Keratinocyte (primary cell): ENCODE data around the gene MIR17HG. TPM values are rescaled to one million over a fixed set of nuclear protein-coding genes. Genes with fewer than 3 reads are reported as not detected.

ENCODE experiments used
- DNase-seq: peaks from one replicate; pipeline ENCODE4 v3.0.0-alpha.2; 2011; ENCODE audit warnings: low read depth, missing footprints, low spot score
- FAIRE-seq: peaks from 2 replicates; lab custom pipeline; 2011; peaks lifted over from hg19 to GRCh38; lab: Jason Lieb, UNC
- H2AFZ ChIP-seq: 2 replicates; pipeline ENCODE4 v1.6.0; 2012; ENCODE audit warnings: low read length, control low read depth, inconsistent platforms; ENCODE audit not compliant: control insufficient read depth
- H3K27ac ChIP-seq: 2 replicates; pipeline ENCODE4 v1.5.1; 2011; ENCODE audit warnings: low read length; ENCODE audit not compliant: control insufficient read depth, insufficient read depth
- H3K27me3 ChIP-seq: 3 replicates; pipeline ENCODE4 v1.6.0; 2011; ENCODE audit warnings: low read length; ENCODE audit not compliant: control insufficient read depth, insufficient read depth; ENCODE audit errors: extremely low read depth
- H3K36me3 ChIP-seq, 2 experiments: 2 replicates in 1 of 2; 3 replicates in 1 of 2; pipeline ENCODE4 v1.5.1; 2011; ENCODE audit warnings: low read length in 2 of 2, mild to moderate bottlenecking in 1 of 2; ENCODE audit not compliant: control insufficient read depth in 2 of 2, insufficient read depth in 2 of 2; ENCODE audit errors: extremely low read depth in 1 of 2
- H3K4me1 ChIP-seq: 3 replicates; pipeline ENCODE4 v1.5.1; 2011; ENCODE audit warnings: low read length; ENCODE audit not compliant: control insufficient read depth, insufficient read depth; ENCODE audit errors: extremely low read depth
- H3K4me2 ChIP-seq: 3 replicates; pipeline ENCODE4 v1.6.0; 2011; ENCODE audit warnings: low read depth, low read length; ENCODE audit not compliant: control insufficient read depth, insufficient read depth; ENCODE audit errors: extremely low read depth
- H3K4me3 ChIP-seq, 3 experiments: fragments of 200-600 bp in 1 of 3; sonication (generic) in 1 of 3; 2 replicates in 2 of 3; 3 replicates in 1 of 3; pipeline ENCODE4 v1.5.1; 2011 to 2016; ENCODE audit warnings: low read length in 3 of 3, mild to moderate bottlenecking in 3 of 3, control low read depth in 2 of 3, inconsistent platforms in 1 of 3, low read depth in 1 of 3, mixed read lengths in 1 of 3, mixed run types in 1 of 3, moderate library complexity in 1 of 3; ENCODE audit not compliant: control insufficient read depth in 2 of 3, insufficient read depth in 2 of 3; ENCODE audit errors: extremely low read depth in 1 of 3
- H3K79me2 ChIP-seq: 2 replicates; pipeline ENCODE4 v1.6.0; 2012; ENCODE audit warnings: low read length; ENCODE audit not compliant: control insufficient read depth, insufficient read depth
- H3K9ac ChIP-seq: 3 replicates; pipeline ENCODE4 v1.6.0; 2011; ENCODE audit warnings: low read length; ENCODE audit not compliant: control insufficient read depth, insufficient read depth; ENCODE audit errors: extremely low read depth
- H3K9me1 ChIP-seq: 3 replicates; pipeline ENCODE4 v1.6.0; 2011; ENCODE audit warnings: low read length; ENCODE audit not compliant: control insufficient read depth, insufficient read depth; ENCODE audit errors: extremely low read depth
- H3K9me3 ChIP-seq: 2 replicates; pipeline ENCODE4 v1.5.1; 2012; ENCODE audit warnings: low read depth, low read length; ENCODE audit not compliant: control insufficient read depth
- H4K20me1 ChIP-seq: 3 replicates; pipeline ENCODE4 v1.6.0; 2011; ENCODE audit warnings: low read length; ENCODE audit not compliant: control insufficient read depth, insufficient read depth; ENCODE audit errors: extremely low read depth
- EZH2 ChIP-seq: IDR thresholded peaks from one replicate; pipeline ENCODE4 v1.6.1; 2012; ENCODE audit warnings: inconsistent platforms, mild to moderate bottlenecking, low read length, moderate library complexity
- dilution Hi-C: fragments of 300-500 bp; cut with MboI; formaldehyde crosslinking; loops from one replicate; pipeline ENCODE4 v1.7.0; 2020; ENCODE audit warnings: low sequenced_read_pairs; ENCODE audit not compliant: extremely low pct_ligation_motif_present
- polyA plus RNA-seq, 5 experiments: library from polyadenylated mRNA; depleted of rRNA in 3 of 5; stranded (reverse) in 3 of 5; stranded (forward) in 1 of 5; unstranded in 1 of 5; fragments of >200 nt; gene quantifications; 1 replicate in 1 of 5; 2 replicates in 3 of 5; 3 replicates in 1 of 5; pipeline versions ENCODE4 v1.2.1 to v1.2.3, GENCODE V29; 2011 to 2012; ENCODE audit warnings: missing spikeins in 2 of 5, low read depth in 1 of 5, low replicate concordance in 1 of 5
- TF ChIP-seq, protein P1 (sequence below), 3 experiments: IDR thresholded peaks in 1 of 3; conservative IDR thresholded peaks in 1 of 3; optimal IDR thresholded peaks in 1 of 3; 2 replicates in 2 of 3; 3 replicates in 1 of 3; pipeline versions ENCODE3 to v1.5.1; 2011; ENCODE audit warnings: low read length in 3 of 3, mild to moderate bottlenecking in 3 of 3, moderate library complexity in 2 of 3, control low read depth in 1 of 3, inconsistent platforms in 1 of 3; ENCODE audit not compliant: insufficient read depth in 2 of 3; ENCODE audit errors: extremely low read depth in 1 of 3

MIR17HG gene
- polyA plus RNA-seq, 1 donor (not counting 4 experiments of a cell fraction or from before 2014, with no cell fraction given): 2.9 TPM

DNA sequence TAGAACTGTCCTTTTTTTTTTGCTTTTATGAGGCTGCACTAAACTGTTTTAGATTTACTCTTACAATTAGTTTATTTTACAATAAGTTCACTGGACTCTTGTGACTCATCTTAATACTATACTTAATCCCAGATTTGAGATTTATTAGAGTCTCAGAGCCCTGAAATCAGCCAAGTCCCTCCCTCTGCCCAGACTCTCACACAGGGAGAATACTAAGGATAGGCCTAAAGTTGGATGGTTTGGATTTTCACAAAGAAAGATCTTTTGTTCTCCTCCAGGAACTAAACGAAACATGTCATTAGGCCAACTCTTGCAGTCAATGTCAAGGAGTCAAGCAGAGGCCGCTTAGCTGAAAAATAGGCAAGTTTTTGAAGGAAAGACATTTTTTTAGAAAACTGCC is 42.7 kb upstream of the MIR17HG start:
- H3K27me3 ChIP-seq: no peaks in the 10 kb centered on the region
- no peaks in the 10 kb centered on the region for H4K20me1 ChIP-seq
- H3K9ac ChIP-seq: no peak overlapping the region
- H3K27ac ChIP-seq: no peak overlapping the region
- no peaks in the 10 kb centered on the region for H3K4me1 ChIP-seq
- H3K79me2 ChIP-seq: no peaks in the 10 kb centered on the region
- no peaks in the 10 kb centered on the region for H3K9me3 ChIP-seq
- no peaks in the 10 kb centered on the region for H3K36me3 ChIP-seq
- H2AFZ ChIP-seq: no peak overlapping the region
- H3K9me1 ChIP-seq: no peaks in the 10 kb centered on the region
- DNase-seq (no peak), FAIRE-seq (no peak)
- no peak overlapping the region for H3K4me3 ChIP-seq
- TF ChIP-seq, protein P1, sequence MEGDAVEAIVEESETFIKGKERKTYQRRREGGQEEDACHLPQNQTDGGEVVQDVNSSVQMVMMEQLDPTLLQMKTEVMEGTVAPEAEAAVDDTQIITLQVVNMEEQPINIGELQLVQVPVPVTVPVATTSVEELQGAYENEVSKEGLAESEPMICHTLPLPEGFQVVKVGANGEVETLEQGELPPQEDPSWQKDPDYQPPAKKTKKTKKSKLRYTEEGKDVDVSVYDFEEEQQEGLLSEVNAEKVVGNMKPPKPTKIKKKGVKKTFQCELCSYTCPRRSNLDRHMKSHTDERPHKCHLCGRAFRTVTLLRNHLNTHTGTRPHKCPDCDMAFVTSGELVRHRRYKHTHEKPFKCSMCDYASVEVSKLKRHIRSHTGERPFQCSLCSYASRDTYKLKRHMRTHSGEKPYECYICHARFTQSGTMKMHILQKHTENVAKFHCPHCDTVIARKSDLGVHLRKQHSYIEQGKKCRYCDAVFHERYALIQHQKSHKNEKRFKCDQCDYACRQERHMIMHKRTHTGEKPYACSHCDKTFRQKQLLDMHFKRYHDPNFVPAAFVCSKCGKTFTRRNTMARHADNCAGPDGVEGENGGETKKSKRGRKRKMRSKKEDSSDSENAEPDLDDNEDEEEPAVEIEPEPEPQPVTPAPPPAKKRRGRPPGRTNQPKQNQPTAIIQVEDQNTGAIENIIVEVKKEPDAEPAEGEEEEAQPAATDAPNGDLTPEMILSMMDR (optimal IDR thresholded peaks at IDR 0.05 in 1 of 3, IDR thresholded peaks at IDR 0.05 in 1 of 3, conservative IDR thresholded peaks at IDR 0.05 in 1 of 3; ENCODE audit: extremely low read depth in 1 of 3, insufficient read depth in 2 of 3, low read length in 3 of 3): no peak
- TF ChIP-seq EZH2: no peak
- dilution Hi-C loops: no loop called here
- no peak overlapping the region for H3K4me2 ChIP-seq

DNA sequence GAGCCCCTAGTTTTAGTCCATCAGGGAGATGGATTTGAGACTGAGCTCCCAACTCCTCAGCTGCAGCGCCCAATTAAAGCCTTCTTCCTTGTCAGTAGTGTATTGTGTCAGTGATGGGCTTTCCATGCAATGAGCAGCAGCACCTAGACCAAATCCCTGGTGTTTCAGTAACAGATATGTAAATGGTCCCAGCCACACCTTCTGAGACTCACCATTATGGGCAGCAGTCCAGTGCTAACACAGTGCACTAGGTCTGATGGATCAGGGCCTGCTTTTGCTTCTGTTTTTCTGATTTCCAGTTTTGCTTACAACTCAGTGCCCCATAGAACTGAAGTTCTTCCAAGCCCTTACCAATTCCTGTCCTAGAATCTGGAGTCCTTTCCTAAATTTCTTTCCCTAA is 41.8 kb upstream of the MIR17HG start:
- no peaks in the 10 kb centered on the region for H3K9me3 ChIP-seq
- no peaks in the 10 kb centered on the region for H3K27me3 ChIP-seq
- no peak overlapping the region for H2AFZ ChIP-seq
- no peaks in the 10 kb centered on the region for H3K36me3 ChIP-seq
- no peak overlapping the region for H3K27ac ChIP-seq
- H3K9ac ChIP-seq: no peak overlapping the region
- dilution Hi-C loops: no loop called here
- no peaks in the 10 kb centered on the region for H3K79me2 ChIP-seq
- H4K20me1 ChIP-seq: no peaks in the 10 kb centered on the region
- no peak for TF ChIP-seq EZH2
- TF ChIP-seq, protein P1 (optimal IDR thresholded peaks at IDR 0.05 in 1 of 3, IDR thresholded peaks at IDR 0.05 in 1 of 3, conservative IDR thresholded peaks at IDR 0.05 in 1 of 3; ENCODE audit: extremely low read depth in 1 of 3, insufficient read depth in 2 of 3, low read length in 3 of 3): no peak
- no peak for FAIRE-seq
- H3K4me1 ChIP-seq: no peaks in the 10 kb centered on the region
- H3K4me3 ChIP-seq: no peak overlapping the region
- H3K9me1 ChIP-seq: no peaks in the 10 kb centered on the region
- no peak overlapping the region for H3K4me2 ChIP-seq
- no peak for DNase-seq
